Measurements from ENCODE around the gene RGS19. TPM values are rescaled to one million over a fixed set of nuclear protein-coding genes. Genes with fewer than 3 reads are reported as not detected.

RGS19 gene
- total and polyA plus RNA-seq, 2 donors = 27.2 to 42.8 TPM

DNA sequence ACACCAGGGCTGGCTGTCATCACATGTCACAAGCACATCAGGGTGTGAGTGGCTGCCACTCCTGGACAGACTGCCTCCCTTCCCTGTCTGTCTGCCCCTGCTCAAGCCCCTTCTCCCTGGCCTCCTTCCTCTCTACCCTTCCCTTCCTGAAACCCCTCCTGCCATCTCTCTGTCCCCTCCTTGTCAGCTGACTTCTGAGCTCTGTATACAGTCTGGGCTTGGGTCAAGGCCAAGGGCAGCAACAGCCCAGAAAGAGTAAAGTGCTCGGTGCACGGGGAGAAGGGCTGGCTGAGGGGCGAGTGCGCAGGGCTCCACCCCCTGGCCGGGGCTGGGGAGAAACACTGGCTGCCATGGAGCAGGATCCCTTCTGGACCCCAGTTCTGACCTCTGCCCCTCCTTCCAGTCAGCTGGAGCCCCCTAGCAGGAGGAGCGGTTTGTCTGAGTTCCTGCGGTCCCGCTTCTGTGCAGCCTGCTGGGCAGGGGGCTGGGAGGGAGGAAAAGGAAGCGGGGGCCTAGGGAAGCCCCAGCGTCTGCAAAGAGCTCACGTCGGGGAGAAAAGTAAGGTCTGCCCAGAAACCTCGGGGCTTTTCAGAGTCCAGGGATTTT, 2.9 kb upstream of the RGS19 start:
- Histone ChIP-seq H3K9me3 (ENCODE audit: control insufficient read depth in 2 of 2, insufficient read depth in 1 of 2, low read length in 1 of 2) (peaks cover 3 to 18% of the 10 kb centered on the region in 2 donors), H3K27ac (ENCODE audit: low read depth in 1 of 2, low read length in 1 of 2) (no peak overlapping the region), H3K36me3 (ENCODE audit: control insufficient read depth in 2 of 2, insufficient read depth in 2 of 2, low read length in 1 of 2) (no peaks in the 10 kb centered on the region), H3K4me1 (ENCODE audit: control insufficient read depth in 2 of 2, insufficient read depth in 2 of 2, low read length in 2 of 2) (peaks cover 35 to 61% of the 10 kb centered on the region in 2 donors), H3K4me3 (ENCODE audit: low read length in 2 of 2) (no peak overlapping the region), H3K27me3 (ENCODE audit: control insufficient read depth in 2 of 2, insufficient read depth in 1 of 2, low read length in 1 of 2) (peaks cover 36 to 79% of the 10 kb centered on the region in 2 donors)
- DNase-seq (ENCODE audit: low read depth in 6 of 9, low spot score in 9 of 9) = peak in 1 of 9 donors; percentile 46
- WGBS = 6% methylated on average over 13 of the region's 13 CpGs

DNA sequence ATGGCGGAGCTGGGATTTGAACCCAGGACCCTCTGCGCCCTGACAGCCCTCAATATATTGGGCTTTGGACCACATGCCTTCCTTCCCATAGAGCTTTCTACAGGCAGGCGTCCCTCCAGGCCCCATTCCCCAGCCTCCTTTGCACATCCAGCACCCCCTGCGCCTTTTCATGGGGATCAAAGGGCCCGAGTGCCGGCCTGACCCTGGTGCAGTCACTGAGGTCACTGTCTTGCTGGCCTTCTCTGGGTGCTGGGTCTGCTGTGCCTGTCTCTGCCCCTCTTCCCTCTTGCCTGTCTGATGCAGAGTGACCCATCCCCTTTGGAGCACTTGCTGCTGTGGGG, 2.3 kb upstream of the RGS19 start:
- Histone ChIP-seq H3K27ac (ENCODE audit: low read depth in 1 of 2, low read length in 1 of 2) (no peak overlapping the region), H3K4me3 (ENCODE audit: low read length in 2 of 2) (no peak overlapping the region), H3K9me3 (ENCODE audit: control insufficient read depth in 2 of 2, insufficient read depth in 1 of 2, low read length in 1 of 2) (peaks cover under 1 to 13% of the 10 kb centered on the region in 2 donors), H3K4me1 (ENCODE audit: control insufficient read depth in 2 of 2, insufficient read depth in 2 of 2, low read length in 2 of 2) (peaks cover 41 to 68% of the 10 kb centered on the region in 2 donors), H3K36me3 (ENCODE audit: control insufficient read depth in 2 of 2, insufficient read depth in 2 of 2, low read length in 1 of 2) (no peaks in the 10 kb centered on the region), H3K27me3 (ENCODE audit: control insufficient read depth in 2 of 2, insufficient read depth in 1 of 2, low read length in 1 of 2) (peaks cover 36 to 76% of the 10 kb centered on the region in 2 donors)
- no peak for DNase-seq (ENCODE audit: low read depth in 6 of 9, low spot score in 9 of 9)
- WGBS = 99% methylated on average over 6 of the region's 6 CpGs

DNA sequence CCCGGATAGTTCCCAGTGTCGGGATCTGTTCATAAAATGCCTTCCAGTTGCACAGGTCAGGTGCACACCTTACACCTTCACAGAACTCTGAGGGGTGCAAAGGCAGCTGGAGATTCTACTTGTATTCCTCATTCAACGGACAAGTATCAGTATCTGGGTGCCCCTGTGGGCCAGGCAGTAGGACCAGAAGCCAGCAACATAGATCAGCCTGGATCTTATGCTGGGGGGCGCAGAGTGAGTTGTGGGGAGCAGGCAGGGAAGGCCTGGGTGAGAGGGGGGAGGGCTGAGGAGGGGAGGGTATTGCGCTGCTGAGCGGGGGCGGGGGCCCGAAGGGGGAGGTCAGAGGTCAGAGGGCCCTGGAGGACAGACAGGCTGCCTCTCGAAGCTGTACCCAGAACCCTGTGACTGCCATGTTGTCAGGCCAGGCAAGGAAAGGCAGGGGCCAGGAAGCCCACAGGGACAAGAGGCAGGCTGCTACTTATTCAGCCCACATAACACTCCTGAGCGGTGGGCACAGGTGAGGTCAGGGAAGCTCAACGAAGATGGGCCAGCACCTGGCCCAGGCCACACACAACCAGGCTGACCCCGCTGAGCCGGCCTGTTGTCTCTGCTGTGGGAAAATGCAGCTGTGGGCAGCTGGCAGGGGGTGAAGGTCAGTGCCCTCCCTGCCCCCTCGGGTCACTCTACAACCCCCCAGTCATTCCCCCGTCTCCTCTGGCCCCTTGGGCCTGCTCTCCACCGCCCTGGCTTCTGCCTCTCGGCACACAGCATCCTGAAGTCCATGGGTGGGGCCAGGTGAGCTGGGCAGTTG, 1.7 kb upstream of the RGS19 start:
- peak overlapping the region in 1 of 2 donors; percentile 46 for H3K4me3 ChIP-seq (ENCODE audit: low read length in 2 of 2)
- DNase-seq (ENCODE audit: low read depth in 6 of 9, low spot score in 9 of 9) = no peak
- H3K9me3 ChIP-seq (ENCODE audit: control insufficient read depth in 2 of 2, insufficient read depth in 1 of 2, low read length in 1 of 2) = peaks cover 1 to 9% of the 10 kb centered on the region in 2 donors
- H3K36me3 ChIP-seq (ENCODE audit: control insufficient read depth in 2 of 2, insufficient read depth in 2 of 2, low read length in 1 of 2) = peaks cover 0 to 5% of the 10 kb centered on the region in 2 donors
- peaks cover 34 to 70% of the 10 kb centered on the region in 2 donors for H3K27me3 ChIP-seq (ENCODE audit: control insufficient read depth in 2 of 2, insufficient read depth in 1 of 2, low read length in 1 of 2)
- peaks cover 43 to 73% of the 10 kb centered on the region in 2 donors for H3K4me1 ChIP-seq (ENCODE audit: control insufficient read depth in 2 of 2, insufficient read depth in 2 of 2, low read length in 2 of 2)
- WGBS = 91% methylated on average over 17 of the region's 17 CpGs
- H3K27ac ChIP-seq (ENCODE audit: low read depth in 1 of 2, low read length in 1 of 2) = peak overlapping the region in 1 of 2 donors; percentile 37

DNA sequence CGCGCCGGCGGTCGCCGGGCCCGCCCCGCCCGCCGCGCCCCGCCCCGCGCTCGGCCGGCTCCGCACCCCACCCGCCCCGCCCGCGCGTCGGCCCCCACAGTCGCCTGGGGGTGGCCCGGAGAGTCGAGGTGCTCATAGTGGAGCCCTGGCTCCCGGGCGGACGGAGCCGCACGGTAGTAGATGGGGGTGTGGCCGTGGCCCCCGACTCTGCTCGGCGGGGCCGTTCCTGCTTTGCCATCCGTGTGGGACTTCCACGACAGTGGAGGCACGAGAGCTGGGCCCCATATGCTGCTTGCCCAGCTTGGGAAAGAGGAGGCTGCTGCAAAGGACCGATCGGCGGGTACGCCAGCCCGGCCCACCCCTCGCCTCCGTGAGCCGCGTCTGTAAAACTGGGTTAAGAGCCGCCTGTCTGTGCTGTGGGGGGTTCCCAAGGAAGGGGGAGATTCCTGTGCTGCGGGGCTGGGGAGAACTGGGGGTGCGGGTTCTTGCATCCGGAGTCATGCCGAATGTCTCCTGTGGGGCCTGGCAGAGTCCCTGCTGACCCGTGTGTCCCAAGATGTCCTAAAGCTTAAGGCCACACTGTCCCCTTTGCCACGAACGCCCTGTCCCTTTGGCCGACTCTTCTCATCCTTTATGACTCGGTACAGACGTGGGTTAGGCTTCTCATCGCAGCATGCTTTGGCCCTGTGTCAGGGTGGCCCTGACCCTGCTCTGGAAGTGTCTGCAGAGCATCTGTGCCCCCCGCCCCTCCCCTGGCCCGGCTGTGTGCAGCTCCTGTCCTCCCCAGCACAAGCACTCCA, 895 bp upstream of the RGS19 start, which contains the start of gene OPRL1:
Gene OPRL1, plus strand, starts transcription at position 70 of the 800 bp plus-strand sequence. CDS start 12,639 bp downstream, outside the sequence.
- peak in 1 of 9 donors; percentile 51 for DNase-seq (ENCODE audit: low read depth in 6 of 9, low spot score in 9 of 9)
- H3K4me3 ChIP-seq (ENCODE audit: low read length in 2 of 2) = peak within 1 kb of the TSS; percentile 71 to 83
- WGBS = 7% methylated on average over 62 of the region's 62 CpGs
- peaks cover 30 to 62% of the 10 kb centered on the region in 2 donors for H3K27me3 ChIP-seq (ENCODE audit: control insufficient read depth in 2 of 2, insufficient read depth in 1 of 2, low read length in 1 of 2)
- H3K4me1 ChIP-seq (ENCODE audit: control insufficient read depth in 2 of 2, insufficient read depth in 2 of 2, low read length in 2 of 2) = peaks cover 43 to 74% of the 10 kb centered on the region in 2 donors
- peak within 1 kb of the TSS; percentile 62 to 93 for H3K27ac ChIP-seq (ENCODE audit: low read depth in 1 of 2, low read length in 1 of 2)
- peaks cover 1 to 8% of the 10 kb centered on the region in 2 donors for H3K9me3 ChIP-seq (ENCODE audit: control insufficient read depth in 2 of 2, insufficient read depth in 1 of 2, low read length in 1 of 2)
- H3K36me3 ChIP-seq (ENCODE audit: control insufficient read depth in 2 of 2, insufficient read depth in 2 of 2, low read length in 1 of 2) = peaks cover 4 to 9% of the 10 kb centered on the region in 2 donors

DNA sequence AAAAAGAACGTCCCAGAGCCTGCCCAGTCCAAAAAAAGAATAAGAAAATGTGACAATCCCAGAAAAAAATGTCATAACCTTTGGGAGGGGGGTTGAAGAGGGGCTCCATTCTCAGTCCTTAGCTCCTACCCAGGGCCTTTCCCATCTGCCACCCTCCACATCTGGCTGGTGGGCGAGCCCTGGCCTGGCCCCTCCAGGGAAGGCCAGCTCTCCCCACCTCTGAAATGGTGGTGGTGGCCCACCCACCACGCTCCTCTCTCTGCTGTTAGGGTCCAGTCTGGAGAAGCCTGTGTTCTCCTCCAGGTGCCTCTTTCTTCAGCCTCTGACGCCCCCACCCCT, 415 bp downstream of the RGS19 start:
- Histone ChIP-seq H3K27me3 (ENCODE audit: control insufficient read depth in 2 of 2, insufficient read depth in 1 of 2, low read length in 1 of 2) (peaks cover 17 to 49% of the 10 kb centered on the region in 2 donors), H3K27ac (ENCODE audit: low read depth in 1 of 2, low read length in 1 of 2) (peak overlapping the region; percentile 62 to 93), H3K4me1 (ENCODE audit: control insufficient read depth in 2 of 2, insufficient read depth in 2 of 2, low read length in 2 of 2) (peaks cover 37 to 66% of the 10 kb centered on the region in 2 donors), H3K9me3 (ENCODE audit: control insufficient read depth in 2 of 2, insufficient read depth in 1 of 2, low read length in 1 of 2) (peaks cover 1 to 8% of the 10 kb centered on the region in 2 donors), H3K4me3 (ENCODE audit: low read length in 2 of 2) (peak overlapping the region; percentile 71 to 83), H3K36me3 (ENCODE audit: control insufficient read depth in 2 of 2, insufficient read depth in 2 of 2, low read length in 1 of 2) (peaks cover 17 to 22% of the 10 kb centered on the region in 2 donors)
- DNase-seq (ENCODE audit: low read depth in 6 of 9, low spot score in 9 of 9) = no peak
- WGBS = 2% methylated on average over 4 of the region's 4 CpGs

DNA sequence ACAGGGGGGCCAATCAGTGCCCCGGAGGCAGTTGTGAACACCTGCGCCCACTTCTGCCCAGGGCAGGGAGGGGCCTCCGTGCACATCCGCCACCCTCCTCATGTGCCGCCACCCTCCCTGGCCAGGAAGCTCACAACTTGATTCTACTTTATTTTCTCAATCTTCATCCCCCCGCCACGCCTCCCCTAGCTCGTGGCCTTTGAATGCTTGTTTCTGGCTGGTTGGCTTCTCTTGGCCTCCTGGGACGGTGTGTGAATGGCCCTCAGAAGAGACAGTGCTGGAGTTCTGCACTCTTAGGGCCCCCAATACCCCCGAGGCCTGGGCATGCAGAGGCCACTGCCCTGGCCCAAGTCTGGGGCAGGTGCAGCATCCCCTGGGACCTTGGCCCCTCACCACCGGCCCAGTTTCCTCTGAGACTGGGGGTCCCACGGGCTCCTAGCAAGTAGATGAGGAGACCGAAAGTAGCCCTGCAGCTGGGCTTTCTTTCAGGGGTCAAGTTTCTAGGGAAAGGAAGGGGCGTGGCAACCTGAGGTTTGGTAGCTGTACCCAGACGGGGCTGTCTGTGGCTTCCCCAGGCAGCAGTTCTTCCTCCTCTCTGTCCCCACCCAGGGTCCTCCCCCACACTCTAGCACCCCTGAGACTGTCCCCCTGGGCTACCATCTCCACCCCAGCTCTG, 1.3 kb downstream of the RGS19 start:
- Histone ChIP-seq H3K27ac (ENCODE audit: low read depth in 1 of 2, low read length in 1 of 2) (peak overlapping the region; percentile 85 to 95), H3K4me1 (ENCODE audit: control insufficient read depth in 2 of 2, insufficient read depth in 2 of 2, low read length in 2 of 2) (peaks cover 34 to 61% of the 10 kb centered on the region in 2 donors), H3K9me3 (ENCODE audit: control insufficient read depth in 2 of 2, insufficient read depth in 1 of 2, low read length in 1 of 2) (peaks cover 1 to 6% of the 10 kb centered on the region in 2 donors), H3K27me3 (ENCODE audit: control insufficient read depth in 2 of 2, insufficient read depth in 1 of 2, low read length in 1 of 2) (peaks cover 10 to 41% of the 10 kb centered on the region in 2 donors), H3K4me3 (ENCODE audit: low read length in 2 of 2) (peak overlapping the region; percentile 71 to 83), H3K36me3 (ENCODE audit: control insufficient read depth in 2 of 2, insufficient read depth in 2 of 2, low read length in 1 of 2) (peaks cover 26 to 30% of the 10 kb centered on the region in 2 donors)
- DNase-seq (ENCODE audit: low read depth in 6 of 9, low spot score in 9 of 9) = peak in 5 of 9 donors; percentile 57 to 91 (median 79)
- WGBS = 3% methylated on average over 15 of the region's 15 CpGs

DNA sequence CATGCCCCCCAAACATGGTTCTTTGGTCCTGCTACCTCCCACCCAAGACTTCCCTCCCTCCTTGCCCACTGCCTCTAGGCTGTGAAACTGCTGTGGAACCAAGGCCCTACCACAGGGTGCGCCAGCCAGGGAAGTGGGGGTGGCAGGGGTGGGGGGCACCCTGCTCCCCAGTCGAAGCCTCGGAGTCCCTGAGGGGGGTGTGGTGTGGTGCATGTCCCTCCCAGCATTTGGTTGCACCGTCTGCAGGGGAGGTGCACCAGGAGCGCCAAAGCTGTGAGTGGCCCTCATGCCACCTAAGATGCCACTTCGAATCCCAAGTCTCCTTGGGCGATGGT, 1.8 kb downstream of the RGS19 start:
- 3% methylated on average over 7 of the region's 7 CpGs for WGBS
- H3K4me3 ChIP-seq (ENCODE audit: low read length in 2 of 2) = peak overlapping the region; percentile 71 to 83
- peaks cover 1 to 4% of the 10 kb centered on the region in 2 donors for H3K9me3 ChIP-seq (ENCODE audit: control insufficient read depth in 2 of 2, insufficient read depth in 1 of 2, low read length in 1 of 2)
- H3K27ac ChIP-seq (ENCODE audit: low read depth in 1 of 2, low read length in 1 of 2) = peak overlapping the region; percentile 85 to 95
- peaks cover 31 to 56% of the 10 kb centered on the region in 2 donors for H3K4me1 ChIP-seq (ENCODE audit: control insufficient read depth in 2 of 2, insufficient read depth in 2 of 2, low read length in 2 of 2)
- H3K27me3 ChIP-seq (ENCODE audit: control insufficient read depth in 2 of 2, insufficient read depth in 1 of 2, low read length in 1 of 2) = peaks cover 5 to 35% of the 10 kb centered on the region in 2 donors
- H3K36me3 ChIP-seq (ENCODE audit: control insufficient read depth in 2 of 2, insufficient read depth in 2 of 2, low read length in 1 of 2) = peaks cover 31 to 35% of the 10 kb centered on the region in 2 donors
- no peak for DNase-seq (ENCODE audit: low read depth in 6 of 9, low spot score in 9 of 9)

DNA sequence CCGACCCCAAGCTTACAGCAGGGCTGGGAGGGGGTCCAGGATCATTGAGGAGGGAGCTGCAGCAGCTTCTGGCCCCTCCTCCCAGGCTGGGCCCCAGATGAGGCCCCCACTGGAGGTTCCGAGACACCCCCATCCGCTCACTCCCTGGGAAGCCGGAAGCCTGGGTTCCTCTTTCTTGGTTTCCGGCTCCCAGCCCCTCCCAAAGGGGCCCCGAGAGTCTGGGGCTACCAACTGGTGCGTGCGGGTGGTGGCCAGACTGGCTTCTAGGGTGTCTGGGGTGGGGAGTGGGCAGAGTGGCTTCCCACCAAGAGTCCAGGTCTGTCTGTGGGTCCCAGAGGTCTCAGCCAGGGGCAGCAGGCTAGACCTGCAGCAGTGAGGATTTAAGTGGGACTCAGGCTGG, 2.2 kb downstream of the RGS19 start:
- H3K4me1 ChIP-seq (ENCODE audit: control insufficient read depth in 2 of 2, insufficient read depth in 2 of 2, low read length in 2 of 2) = peaks cover 27 to 52% of the 10 kb centered on the region in 2 donors
- peaks cover 1 to 4% of the 10 kb centered on the region in 2 donors for H3K9me3 ChIP-seq (ENCODE audit: control insufficient read depth in 2 of 2, insufficient read depth in 1 of 2, low read length in 1 of 2)
- peak overlapping the region; percentile 85 to 95 for H3K27ac ChIP-seq (ENCODE audit: low read depth in 1 of 2, low read length in 1 of 2)
- peak in 5 of 9 donors; percentile 65 to 89 (median 73) for DNase-seq (ENCODE audit: low read depth in 6 of 9, low spot score in 9 of 9)
- H3K27me3 ChIP-seq (ENCODE audit: control insufficient read depth in 2 of 2, insufficient read depth in 1 of 2, low read length in 1 of 2) = peaks cover 5 to 31% of the 10 kb centered on the region in 2 donors
- peak overlapping the region; percentile 71 to 83 for H3K4me3 ChIP-seq (ENCODE audit: low read length in 2 of 2)
- H3K36me3 ChIP-seq (ENCODE audit: control insufficient read depth in 2 of 2, insufficient read depth in 2 of 2, low read length in 1 of 2) = peaks cover 35 to 38% of the 10 kb centered on the region in 2 donors
- WGBS = 6% methylated on average over 8 of the region's 8 CpGs

Data from thymus (tissue), 11 donors.